Astrocyte (in vitro differentiated cells and primary cell): ENCODE measurements around the gene EPX. TPM values are rescaled to one million over a fixed set of nuclear protein-coding genes. Genes with fewer than 3 reads are reported as not detected.
A peak's percentile ranks its signal among the peaks of the same experiment; 100 is the strongest.

Source experiments
- DNase-seq: peaks from one replicate; pipeline ENCODE4 v3.0.0-alpha.2; 2010; ENCODE audit warnings: low read depth
- FAIRE-seq: peaks from 2 replicates; lab custom pipeline; 2011; peaks lifted over from hg19 to GRCh38; lab: Jason Lieb, UNC
- H2AFZ ChIP-seq: 2 replicates; pipeline ENCODE4 v1.6.0; 2012; ENCODE audit warnings: low read depth, low read length, inconsistent platforms
- H3K27ac ChIP-seq: 2 replicates; pipeline ENCODE4 v1.5.1; 2011; ENCODE audit warnings: low read depth, low read length, inconsistent platforms
- H3K27me3 ChIP-seq: 2 replicates; pipeline ENCODE4 v1.6.0; 2011; ENCODE audit warnings: low read length, inconsistent platforms; ENCODE audit not compliant: insufficient read depth
- H3K36me3 ChIP-seq: 2 replicates; pipeline ENCODE4 v1.5.1; 2011; ENCODE audit warnings: low read length, inconsistent platforms; ENCODE audit not compliant: insufficient read depth
- H3K4me1 ChIP-seq: 2 replicates; pipeline ENCODE4 v1.5.1; 2011; ENCODE audit warnings: low read length, inconsistent platforms; ENCODE audit not compliant: insufficient read depth
- H3K4me2 ChIP-seq: 2 replicates; pipeline ENCODE4 v1.6.0; 2012; ENCODE audit warnings: low read length, inconsistent platforms
- H3K4me3 ChIP-seq: 2 replicates; pipeline ENCODE4 v1.5.1; 2011; ENCODE audit warnings: low read depth, mild to moderate bottlenecking, low read length, inconsistent platforms; ENCODE audit not compliant: insufficient read depth
- H3K79me2 ChIP-seq: 2 replicates; pipeline ENCODE4 v1.6.0; 2012; ENCODE audit warnings: mild to moderate bottlenecking, low read length, inconsistent platforms; ENCODE audit not compliant: insufficient read depth
- H3K9ac ChIP-seq: 2 replicates; pipeline ENCODE4 v1.6.0; 2012; ENCODE audit warnings: mild to moderate bottlenecking, low read length, inconsistent platforms
- H3K9me3 ChIP-seq: 2 replicates; pipeline ENCODE4 v1.5.1; 2012; ENCODE audit warnings: low read depth, mild to moderate bottlenecking, low read length, inconsistent platforms; ENCODE audit not compliant: insufficient read depth
- H4K20me1 ChIP-seq: 2 replicates; pipeline ENCODE4 v1.6.0; 2012; ENCODE audit warnings: low read length, inconsistent platforms; ENCODE audit not compliant: insufficient read depth
- H3K27ac Mint-ChIP-seq: one replicate; pipeline ENCODE4 v1.8.0; 2021; ENCODE audit warnings: mild to moderate bottlenecking, mixed read lengths; ENCODE audit not compliant: unreplicated experiment
- H3K27me3 Mint-ChIP-seq: one replicate; pipeline ENCODE4 v1.8.0; 2021; ENCODE audit warnings: low read depth, mixed read lengths; ENCODE audit not compliant: unreplicated experiment
- H3K36me3 Mint-ChIP-seq: one replicate; pipeline ENCODE4 v1.8.0; 2021; ENCODE audit warnings: low read depth, mixed read lengths; ENCODE audit not compliant: unreplicated experiment
- H3K4me1 Mint-ChIP-seq: one replicate; pipeline ENCODE4 v1.8.0; 2021; ENCODE audit warnings: low read depth, mixed read lengths; ENCODE audit not compliant: unreplicated experiment
- H3K4me3 Mint-ChIP-seq: one replicate; pipeline ENCODE4 v1.8.0; 2021; ENCODE audit warnings: mild to moderate bottlenecking, moderate library complexity, mixed read lengths; ENCODE audit not compliant: unreplicated experiment
- H3K9me3 Mint-ChIP-seq: one replicate; pipeline ENCODE4 v1.8.0; 2021; ENCODE audit warnings: mild to moderate bottlenecking, mixed read lengths; ENCODE audit not compliant: unreplicated experiment
- EZH2 ChIP-seq: IDR thresholded peaks from 2 replicates; pipeline ENCODE4 v1.6.1; 2012; ENCODE audit warnings: mild to moderate bottlenecking, low read length, inconsistent platforms; ENCODE audit not compliant: insufficient read depth
- total RNA-seq: library from RNA; stranded (reverse); gene quantifications from 2 replicates; pipeline ENCODE4 v1.2.1, GENCODE V29; 2021
- TF ChIP-seq, protein P1 (sequence below): IDR thresholded peaks from 2 replicates; pipeline ENCODE4 v1.5.1; 2011; ENCODE audit warnings: low read depth, mild to moderate bottlenecking, inconsistent platforms, low read length, moderate library complexity; ENCODE audit not compliant: insufficient read depth

EPX gene
- total RNA-seq, 1 donor from 2014 or later: not detected

DNA sequence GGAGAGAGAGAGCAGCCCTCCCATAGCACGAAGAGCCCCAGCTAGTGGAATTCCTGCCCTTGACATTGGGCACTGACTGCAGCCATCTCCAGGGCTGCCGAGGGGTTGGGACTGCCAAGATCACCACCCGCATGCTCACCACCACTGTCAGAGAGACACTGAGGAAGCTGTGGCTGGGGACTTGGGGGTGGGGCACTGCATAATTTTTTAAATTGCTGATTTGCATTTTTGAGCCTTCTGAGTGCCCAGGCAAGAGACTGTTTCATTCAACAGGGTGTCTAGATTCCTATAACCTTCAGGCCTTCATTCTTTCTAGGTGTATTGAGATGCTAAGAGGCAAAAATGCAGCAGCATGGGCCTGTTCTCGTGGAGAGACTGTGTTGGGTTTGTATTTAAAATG, 9.0 kb upstream of the EPX start:
- Mint-ChIP-seq H3K4me3 (no peak overlapping the region), H3K36me3 (no peaks in the 10 kb centered on the region), H3K4me1 (no peaks in the 10 kb centered on the region), H3K27me3 (peaks cover 43% of the 10 kb centered on the region), H3K27ac (no peak overlapping the region), H3K9me3 (no peaks in the 10 kb centered on the region)
- no peaks in the 10 kb centered on the region for H3K36me3 ChIP-seq
- H3K27me3 ChIP-seq: peaks cover 5% of the 10 kb centered on the region
- H3K27ac ChIP-seq: no peak overlapping the region
- H3K9me3 ChIP-seq: no peaks in the 10 kb centered on the region
- H3K4me1 ChIP-seq: peaks cover 7% of the 10 kb centered on the region
- FAIRE-seq (no peak), DNase-seq (no peak)
- no peak overlapping the region for H2AFZ ChIP-seq
- no peak overlapping the region for H3K4me3 ChIP-seq
- no peaks in the 10 kb centered on the region for H3K79me2 ChIP-seq
- H4K20me1 ChIP-seq: no peaks in the 10 kb centered on the region
- TF ChIP-seq, protein P1, sequence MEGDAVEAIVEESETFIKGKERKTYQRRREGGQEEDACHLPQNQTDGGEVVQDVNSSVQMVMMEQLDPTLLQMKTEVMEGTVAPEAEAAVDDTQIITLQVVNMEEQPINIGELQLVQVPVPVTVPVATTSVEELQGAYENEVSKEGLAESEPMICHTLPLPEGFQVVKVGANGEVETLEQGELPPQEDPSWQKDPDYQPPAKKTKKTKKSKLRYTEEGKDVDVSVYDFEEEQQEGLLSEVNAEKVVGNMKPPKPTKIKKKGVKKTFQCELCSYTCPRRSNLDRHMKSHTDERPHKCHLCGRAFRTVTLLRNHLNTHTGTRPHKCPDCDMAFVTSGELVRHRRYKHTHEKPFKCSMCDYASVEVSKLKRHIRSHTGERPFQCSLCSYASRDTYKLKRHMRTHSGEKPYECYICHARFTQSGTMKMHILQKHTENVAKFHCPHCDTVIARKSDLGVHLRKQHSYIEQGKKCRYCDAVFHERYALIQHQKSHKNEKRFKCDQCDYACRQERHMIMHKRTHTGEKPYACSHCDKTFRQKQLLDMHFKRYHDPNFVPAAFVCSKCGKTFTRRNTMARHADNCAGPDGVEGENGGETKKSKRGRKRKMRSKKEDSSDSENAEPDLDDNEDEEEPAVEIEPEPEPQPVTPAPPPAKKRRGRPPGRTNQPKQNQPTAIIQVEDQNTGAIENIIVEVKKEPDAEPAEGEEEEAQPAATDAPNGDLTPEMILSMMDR: no peak
- no peak for TF ChIP-seq EZH2
- no peak overlapping the region for H3K9ac ChIP-seq
- no peak overlapping the region for H3K4me2 ChIP-seq

DNA sequence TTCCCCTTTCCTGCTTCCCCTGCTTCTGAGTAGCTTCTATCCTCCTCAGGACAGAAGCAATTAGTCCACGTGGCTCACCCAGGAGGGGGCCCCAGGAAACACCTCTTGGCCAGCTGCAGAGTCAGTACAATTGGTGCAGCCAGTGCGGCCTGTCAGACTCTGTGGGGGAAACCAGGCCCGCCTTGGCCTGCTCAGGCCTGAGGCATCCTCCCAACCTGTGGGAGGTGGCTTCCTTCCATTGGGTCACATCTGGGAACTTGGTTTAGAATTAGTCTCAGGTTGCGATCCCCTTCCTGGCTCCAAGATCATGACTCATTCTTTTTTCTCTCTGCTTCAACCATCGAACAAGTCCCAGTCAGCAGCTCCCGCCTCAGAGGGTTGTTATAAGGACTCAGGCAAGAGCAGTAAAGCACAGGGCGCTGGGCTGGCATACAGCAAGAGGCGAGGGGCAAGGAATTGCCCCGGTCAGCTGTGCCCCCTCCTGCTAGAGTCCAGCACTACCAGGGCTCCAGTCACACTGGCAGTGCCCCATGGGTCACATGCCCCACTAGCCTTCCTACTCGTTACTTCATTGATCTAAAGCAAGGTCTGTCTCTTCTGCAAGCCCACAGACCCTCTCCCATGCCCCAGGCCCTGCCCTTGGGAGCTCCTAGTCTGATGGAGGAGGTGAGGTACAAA, 8.1 kb upstream of the EPX start:
- no peak overlapping the region for H3K27ac Mint-ChIP-seq
- DNase-seq (peak; percentile 81), FAIRE-seq (no peak)

More for the DNA sequence above, 8.1 kb upstream of the EPX start:
- H3K27ac ChIP-seq: no peak overlapping the region
- H3K27me3 ChIP-seq: peaks cover 5% of the 10 kb centered on the region
- H3K27me3 Mint-ChIP-seq: peaks cover 34% of the 10 kb centered on the region
- H3K4me3 ChIP-seq: no peak overlapping the region
- H2AFZ ChIP-seq: no peak overlapping the region
- no peaks in the 10 kb centered on the region for H3K4me1 Mint-ChIP-seq
- no peaks in the 10 kb centered on the region for H3K36me3 Mint-ChIP-seq
- no peak overlapping the region for H3K4me3 Mint-ChIP-seq
- H3K4me2 ChIP-seq: no peak overlapping the region
- H4K20me1 ChIP-seq: no peaks in the 10 kb centered on the region
- no peaks in the 10 kb centered on the region for H3K36me3 ChIP-seq
- H3K9ac ChIP-seq: no peak overlapping the region
- no peaks in the 10 kb centered on the region for H3K79me2 ChIP-seq
- no peaks in the 10 kb centered on the region for H3K9me3 Mint-ChIP-seq
- no peaks in the 10 kb centered on the region for H3K9me3 ChIP-seq
- peaks cover 8% of the 10 kb centered on the region for H3K4me1 ChIP-seq
- TF ChIP-seq, protein P1: no peak
- TF ChIP-seq EZH2: no peak
